Daoy (cell line): ENCODE data around the gene CCDC187. TPM values are rescaled to one million over a fixed set of nuclear protein-coding genes. Genes with fewer than 3 reads are reported as not detected.
"Not testable (repeated sequence)": the region's sequence is repeated elsewhere in the genome, so short reads cannot be mapped to it uniquely, and the experiment has no call there.

ENCODE experiments used
- DNase-seq: peaks from one replicate; pipeline ENCODE4 v3.0.0-alpha.2; 2015; ENCODE audit warnings: low read depth
- total RNA-seq: library from RNA; depleted of rRNA; stranded (reverse); fragments of >200 nt; shearing (Covaris generic); gene quantifications from 2 replicates; pipeline ENCODE4 v1.2.3, GENCODE V29; 2014; rRNA removed

Gene CCDC187
- not detected in 2 replicates for total RNA-seq

DNA sequence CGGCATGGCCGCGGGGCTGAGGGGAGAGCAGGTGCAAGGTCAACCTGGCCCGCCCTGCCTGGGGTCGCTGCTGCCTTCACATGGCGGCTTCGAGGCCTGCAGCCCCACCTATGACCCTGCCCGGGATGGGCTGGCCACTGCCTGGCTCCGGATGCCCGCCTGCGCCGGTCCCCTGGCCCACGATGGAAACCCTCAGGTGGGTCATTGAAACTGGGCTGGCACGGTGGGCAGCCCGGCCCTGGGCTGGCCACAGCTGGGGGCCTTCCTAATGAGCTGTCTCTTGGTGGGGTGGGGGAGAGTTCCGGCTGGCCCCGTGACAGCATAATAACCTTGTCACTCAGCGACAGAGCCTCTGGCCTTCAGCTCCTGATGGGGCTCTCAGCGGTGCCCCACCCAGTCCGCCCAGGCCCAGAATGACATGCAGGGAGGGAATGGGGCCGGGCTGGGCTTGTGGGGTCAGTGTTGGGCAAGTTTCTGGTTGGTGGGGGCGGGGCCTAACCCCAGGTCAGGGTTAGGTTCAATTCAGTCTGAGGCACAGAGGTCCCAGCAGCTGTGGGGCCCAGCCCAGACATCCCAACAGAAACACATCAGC, at the start of gene CCDC187:
CCDC187 (minus strand) TSS at position 270 of the 592 bp plus-strand sequence; CDS start at position 6, 264 bp downstream.
- no peak for DNase-seq

DNA sequence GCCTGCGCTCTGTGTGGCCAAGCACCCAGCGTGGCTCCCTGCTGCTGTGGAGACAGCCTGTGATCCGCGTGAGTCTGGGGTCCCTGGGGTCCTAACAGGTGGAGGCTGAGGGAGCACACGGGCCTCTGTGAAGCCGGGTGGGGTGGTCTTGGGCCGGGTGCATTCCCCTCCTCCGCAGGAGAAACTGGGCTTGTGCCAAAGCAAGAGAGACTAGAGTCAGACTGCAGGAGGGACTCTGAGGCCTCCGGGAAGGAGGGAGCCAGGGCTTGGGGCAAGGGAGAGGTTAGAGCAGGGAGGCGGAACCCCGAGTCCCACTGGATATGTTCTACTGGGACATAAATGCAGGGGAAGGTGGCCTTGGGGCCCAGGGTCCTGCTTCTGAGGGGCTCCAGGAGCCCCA, 49.2 kb upstream of the CCDC187 start:
- no peak for DNase-seq

DNA sequence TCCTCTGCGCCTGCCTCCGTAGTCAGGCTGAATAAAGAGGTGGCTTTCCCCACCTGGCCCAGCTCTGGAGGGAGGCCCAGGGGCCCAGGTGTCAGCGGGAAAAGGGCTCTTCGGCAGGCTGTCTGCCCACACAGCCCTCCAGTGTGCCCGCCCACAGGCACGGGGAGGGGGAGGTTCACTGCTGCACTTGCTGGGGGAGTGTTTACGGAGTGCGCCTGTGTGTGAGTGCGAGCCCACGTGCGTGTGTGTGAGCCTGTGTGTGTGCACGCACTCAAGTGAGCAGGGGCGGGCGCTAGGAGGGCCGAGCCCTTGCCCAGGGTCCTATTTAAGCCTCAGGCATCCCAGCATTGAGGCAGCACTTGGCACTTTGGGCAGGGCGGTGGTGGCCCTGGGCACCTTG, 48.8 kb upstream of the CCDC187 start:
- no peak for DNase-seq

DNA sequence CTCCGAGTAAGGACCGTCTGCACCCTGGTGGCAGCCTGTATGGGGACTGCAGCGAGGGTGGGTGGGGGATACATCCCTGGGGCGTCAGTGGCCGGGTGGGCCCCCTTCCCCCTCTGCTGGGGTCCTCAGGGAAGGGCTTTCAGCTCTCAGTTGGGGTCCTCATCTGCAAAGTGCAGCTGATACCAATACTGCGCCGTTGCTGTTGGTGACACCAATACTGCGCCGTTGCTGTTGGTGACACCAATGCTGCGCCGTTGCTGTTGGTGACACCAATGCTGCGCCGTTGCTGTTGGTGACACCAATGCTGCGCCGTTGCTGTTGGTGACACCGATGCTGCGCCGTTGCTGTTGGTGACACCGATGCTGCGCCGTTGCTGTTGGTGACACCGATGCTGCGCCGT, 48.0 kb upstream of the CCDC187 start:
- not testable (repeated sequence) for DNase-seq

DNA sequence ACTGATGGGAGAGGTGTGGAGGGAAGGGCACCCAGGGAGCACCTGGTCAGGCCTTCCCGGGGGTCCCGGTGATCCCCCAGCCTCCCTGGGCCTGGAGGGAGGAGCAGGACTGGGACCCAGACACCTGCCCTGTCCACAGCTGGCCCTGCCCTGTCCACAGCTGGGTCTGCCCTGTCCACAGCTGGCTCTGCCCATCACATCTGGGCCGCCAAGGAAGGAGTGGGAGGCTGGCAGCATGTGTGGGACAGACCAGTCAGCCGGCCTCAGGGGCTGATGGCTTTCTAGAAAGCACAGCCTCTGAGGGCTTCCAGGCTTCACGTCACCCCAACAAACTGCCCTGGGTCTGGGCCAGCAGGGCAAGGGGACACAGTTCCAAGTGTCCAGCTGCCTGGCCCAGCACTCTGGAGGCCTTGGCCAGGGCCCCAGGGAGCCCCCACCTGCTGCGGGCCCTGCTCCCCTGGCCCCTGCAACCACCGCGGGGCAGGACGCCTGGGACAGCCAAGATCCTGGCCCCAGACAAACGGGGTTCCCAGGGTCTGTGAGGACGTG, 47.4 kb upstream of the CCDC187 start:
- DNase-seq: no peak

DNA sequence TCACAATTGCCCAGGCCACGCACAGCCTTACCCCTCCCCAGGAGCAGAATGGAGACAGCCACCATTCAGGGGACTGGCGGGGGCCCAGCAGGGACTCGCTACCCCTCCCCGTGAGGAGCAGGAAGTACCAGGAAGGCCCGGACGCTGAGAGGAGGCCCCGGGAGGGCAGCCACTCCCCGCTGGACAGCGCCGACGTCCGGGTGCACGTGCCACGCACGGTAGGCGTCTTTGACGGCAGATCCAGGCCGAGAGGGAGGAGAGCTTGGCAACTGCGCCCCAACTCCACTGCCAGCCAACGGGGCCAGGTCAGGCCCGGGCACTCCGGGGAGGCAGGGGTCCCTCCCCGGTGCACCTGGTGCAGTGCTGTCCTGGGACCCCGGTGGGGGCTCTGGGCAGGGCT, 45.7 kb upstream of the CCDC187 start:
- no peak for DNase-seq

DNA sequence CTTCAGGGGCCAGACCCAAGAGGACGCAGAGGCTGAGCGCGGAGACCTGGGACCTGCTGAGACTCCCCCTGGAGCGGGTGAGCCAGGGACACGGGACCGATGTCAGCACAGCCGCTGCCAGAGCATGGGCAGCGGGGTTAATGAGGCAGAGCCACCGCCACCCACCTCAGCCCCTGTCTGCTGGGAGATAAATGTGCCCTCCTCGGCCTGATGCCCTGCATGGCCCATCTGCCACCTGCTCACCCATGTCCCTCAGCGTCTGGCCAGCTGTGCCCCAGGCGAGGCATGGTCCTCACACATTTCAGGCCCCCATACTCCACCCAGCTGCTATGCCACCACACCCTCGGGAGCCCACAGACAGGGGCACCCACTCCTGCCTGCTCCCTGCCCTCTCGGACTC, 44.8 kb upstream of the CCDC187 start:
- DNase-seq: no peak

DNA sequence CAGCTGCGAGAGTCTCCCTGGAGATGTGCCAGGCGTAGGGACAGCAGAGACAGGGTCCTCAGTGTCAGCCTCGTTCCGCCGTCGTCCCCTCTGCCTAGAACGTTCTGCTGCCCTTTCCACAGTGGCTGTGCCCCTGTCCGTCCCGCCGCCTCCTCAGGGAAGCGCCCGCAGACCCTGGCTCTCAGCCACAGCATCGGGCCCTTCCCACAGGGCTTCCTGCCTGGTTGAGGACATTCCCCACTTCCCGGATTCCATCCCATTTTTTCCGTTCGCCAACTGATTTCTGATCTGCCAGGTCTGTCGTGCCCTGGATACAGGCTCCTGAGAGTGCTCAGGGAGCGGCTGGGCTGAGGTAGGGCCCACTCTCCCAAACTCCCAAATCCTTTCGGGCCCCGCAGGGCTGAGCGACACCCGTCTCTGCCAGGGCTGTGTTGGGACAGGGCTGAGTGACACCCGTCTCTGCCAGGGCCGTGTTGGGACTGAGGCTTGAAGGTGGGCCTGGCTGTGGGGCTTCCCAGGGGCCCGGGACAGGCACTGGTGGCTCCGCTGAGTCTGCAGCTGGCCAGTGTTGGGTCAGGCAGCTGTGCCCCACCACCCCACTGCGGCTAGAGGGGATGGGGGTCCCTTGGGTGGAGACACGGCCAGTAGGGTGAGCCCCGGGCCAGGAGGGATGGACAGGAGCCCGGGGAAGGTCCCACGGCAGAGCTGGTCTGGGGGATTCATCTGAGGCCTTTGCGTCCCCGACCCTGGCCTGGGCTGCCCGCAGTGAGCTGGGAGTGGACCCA, 43.8 kb upstream of the CCDC187 start:
- no peak for DNase-seq

DNA sequence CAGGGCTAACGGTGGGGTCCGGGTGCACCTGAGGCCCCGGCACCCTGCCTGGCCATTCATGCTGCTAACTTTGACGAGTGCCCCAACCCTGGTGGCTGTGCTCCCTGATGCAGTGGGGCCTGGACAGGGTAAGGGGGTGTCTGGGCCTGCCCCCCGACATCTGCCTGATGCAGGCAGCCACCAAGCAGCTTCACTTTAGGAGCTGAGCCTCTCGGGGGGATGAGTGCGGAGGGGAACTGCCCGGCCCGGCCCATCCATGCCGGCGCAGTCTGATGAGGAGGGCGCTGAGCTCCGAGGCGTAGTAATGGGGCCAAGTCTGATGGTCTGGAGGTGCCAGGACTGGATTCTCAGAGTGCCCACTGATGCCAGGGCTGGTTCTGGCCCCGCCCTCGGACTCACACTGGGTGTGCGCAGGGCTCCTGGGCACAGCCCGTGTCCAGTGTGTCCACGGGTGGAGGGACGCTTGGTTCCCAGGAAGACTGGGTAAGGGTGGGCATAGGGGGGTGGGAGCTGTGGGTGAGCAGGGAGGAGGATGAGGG, 43.1 kb upstream of the CCDC187 start:
- DNase-seq: no peak

DNA sequence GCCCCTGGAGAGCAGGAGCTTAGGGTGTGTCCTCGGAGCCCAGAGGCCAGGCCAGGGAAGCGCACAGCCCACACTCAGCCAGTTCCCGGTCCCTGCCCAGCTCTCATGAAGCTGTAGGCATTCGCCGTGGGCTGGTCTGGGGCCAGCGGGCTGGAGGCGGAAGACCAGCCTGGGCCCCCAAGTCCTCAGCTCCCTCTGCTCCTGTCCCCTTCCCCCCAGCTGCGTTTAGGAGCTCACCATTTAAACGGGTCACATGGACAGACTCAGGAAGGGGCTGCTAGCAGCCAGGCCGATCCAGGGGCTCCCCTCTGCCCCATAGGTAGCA, 42.2 kb upstream of the CCDC187 start:
- no peak for DNase-seq

DNA sequence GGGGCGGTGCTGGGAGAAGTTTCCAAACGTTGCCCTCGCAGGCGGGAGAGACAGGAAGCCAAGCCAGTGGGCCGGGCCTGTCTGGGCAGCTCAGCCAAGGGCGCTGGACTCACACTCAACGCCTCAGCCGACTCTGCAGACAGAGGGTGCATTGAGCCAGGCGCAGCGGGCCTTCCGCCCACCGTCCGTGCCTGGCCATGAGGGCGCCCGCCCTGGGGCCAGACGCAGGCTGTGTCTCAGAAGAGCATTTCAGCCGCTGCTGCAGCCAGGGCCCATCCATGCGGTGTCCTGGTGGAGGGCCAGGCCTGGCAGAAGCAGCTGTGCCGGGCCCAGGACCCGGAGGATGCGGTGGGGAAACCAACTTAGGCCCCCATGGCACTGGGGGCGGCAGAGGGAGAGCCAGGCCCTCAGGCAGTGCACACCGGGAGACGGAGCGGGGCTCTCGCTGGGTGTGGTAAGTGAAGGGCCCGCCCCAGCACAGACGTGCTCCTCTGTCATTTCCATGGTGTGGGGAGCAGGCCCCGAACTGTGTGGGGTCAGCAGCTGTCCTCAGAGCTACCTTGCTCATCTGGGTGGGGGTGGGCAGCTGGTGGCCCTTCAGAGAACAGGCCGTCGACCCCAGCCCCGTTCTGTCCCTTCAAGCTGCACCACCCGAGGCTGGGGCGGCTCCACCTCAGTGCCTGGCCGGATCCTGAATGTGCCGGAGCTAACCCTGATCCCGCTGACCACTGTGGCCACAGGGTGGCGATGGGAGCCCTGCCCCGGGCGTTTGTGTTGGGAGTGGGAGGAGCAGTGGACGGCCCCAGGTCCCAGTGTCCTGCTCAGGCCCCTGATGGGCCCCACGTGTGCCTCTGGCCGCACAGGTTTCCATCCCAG, 41.6 kb upstream of the CCDC187 start:
- no peak for DNase-seq

DNA sequence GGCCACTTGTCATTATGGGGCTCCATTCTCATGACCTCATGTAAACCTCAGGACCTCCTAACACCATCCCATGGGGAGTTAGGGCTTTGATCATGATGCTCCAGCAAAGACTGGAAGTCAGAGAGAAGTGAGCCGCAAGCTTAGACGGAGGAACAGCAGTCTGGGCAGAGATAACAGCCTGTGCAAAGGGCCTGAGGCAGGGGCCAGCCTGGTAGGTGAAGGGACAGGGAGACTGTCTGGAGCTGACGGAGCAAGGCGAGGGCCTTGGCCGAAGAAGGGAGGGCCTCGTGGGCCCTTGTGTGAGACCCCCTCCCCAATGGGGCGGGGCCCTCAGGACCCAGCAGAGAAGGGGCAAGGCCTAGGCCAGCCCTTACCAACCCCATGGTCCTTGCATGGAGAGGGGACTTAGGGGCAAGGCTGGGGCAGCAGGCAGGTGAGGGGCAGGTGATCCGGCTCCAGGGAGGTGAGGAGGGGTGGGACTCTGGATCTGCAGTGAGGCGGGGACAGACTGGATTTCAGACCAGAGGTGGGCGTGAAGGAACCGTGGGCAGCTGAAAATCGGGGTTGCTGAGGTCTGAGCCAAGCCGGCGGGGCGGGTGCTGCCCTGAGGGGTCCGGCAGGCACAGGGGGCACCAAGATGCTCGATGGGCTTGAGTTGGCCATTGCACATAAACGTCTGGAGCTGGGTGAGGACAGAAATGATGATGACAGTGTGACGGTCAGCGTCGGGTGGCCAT, 40.8 kb upstream of the CCDC187 start:
- DNase-seq: no peak

DNA sequence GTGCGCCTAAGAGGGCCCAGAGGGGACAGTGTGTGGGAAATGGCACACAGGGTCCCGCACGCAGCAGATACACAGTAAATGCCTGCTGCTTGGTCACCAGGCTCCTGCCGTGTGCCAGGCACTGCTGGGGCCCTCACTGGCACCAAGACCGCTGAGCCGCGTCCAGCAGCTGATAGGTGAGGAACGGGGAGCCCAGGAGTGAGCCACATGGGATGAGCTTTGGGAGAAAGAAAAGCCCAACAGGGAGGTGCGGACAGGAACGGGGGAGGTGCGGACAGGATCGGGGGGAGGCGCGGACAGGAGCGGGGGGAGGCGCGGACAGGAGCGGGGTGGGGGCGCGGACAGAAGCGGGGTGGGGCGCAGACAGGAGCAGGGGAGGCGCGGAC, 40.0 kb upstream of the CCDC187 start:
- no peak for DNase-seq

DNA sequence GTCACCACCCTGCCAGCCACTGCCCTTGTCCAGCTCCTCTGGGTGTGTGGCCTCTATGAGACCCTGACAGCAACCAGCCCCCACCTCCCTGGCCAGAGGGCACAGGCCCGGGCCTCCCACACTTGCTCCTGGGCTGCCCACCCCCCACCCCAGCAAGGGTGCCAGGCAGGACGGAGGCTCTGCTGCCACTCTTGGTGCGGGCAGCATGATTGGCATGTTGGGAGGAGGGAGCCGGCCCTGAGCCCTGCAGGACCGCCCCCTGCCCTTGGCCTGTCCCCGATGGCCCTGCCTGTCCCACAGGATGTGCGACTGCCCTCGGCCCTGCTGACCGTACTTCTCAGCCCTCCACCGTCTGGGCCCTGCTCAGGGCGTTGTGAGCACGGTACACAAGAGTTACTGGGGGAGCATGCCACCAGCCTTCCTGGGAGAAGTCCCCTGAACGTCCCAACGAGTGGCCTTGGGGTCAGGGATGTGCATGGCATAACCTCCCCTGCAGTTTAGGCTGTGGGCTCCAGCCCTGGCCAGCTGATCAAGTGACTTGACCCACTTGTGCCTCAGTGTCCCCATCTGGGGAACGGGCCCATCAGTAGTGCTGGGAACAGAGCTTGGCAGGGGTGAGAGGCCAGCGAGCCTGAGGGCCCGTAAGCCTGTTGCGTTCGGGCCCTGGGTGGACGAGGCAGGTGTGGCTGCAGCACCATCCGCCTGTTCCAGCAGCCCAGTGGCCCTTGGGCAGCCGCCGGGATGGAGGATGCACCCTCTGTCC, 39.4 kb upstream of the CCDC187 start:
- DNase-seq: no peak

DNA sequence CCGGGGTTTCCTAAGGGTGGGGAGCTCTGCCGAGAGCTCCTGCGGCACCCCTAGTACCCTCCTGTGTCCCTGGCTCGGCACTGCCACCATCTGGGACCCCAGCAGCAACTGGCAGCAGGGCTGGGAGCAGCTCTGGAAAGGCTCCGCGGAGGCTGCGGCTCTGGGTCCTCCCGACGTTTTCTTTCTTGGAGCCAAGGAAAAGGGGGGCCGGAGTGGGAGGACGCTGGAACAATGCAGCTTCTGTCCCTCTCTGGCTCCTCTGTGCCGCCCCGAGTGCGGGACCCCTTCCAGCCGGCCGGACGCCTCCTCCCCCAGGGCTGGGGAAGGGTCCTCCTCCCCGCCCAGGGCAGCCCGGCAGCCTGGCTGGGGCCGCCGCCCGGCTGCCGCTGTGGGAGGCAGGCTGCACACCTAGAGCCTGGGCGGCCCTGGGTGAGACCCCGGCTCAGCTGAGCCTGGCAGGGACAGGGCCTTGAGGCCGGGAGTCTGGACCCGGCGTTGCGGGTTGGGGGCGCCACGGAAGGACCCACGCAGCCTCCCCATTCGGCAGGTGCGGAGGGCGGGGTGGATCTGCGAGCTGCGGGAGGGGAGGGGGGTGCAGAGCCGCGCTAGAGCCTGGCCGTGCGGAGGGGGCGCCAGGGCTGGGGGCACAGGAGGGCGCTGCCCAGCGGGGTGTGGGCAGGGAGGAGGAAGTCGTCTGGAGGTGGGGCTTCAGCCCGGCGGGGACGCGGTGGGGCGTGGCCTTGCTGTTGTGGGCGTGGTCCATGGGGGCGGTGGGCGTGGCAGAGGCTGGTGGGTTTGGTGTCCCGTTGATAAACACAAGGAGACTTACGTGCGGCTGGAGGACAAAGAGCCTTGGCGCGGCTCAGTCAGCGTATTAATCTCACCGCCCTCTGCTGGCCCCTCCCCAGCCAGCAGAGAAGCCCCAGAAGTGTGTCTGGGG, 38.6 kb upstream of the CCDC187 start:
- DNase-seq: peak; percentile 69

DNA sequence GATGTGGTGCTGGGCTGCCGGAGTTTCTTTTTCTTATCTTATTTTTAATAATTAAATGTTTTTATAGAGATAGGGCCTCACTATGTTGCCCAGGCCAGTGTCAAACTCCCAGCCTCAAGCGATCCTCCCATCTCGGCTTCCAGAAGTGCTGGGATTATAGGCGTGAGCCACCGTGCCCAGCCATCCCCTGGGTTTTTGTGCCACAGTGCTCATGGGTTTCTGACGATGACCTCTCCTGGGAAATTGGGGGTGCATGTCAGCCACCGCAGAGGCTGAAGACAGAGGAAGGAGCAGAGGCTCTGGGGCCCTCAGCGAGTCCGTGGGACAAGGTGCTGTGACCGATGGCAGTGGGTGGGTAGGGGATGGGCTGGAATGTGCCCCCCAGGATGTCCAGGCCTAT, 37.9 kb upstream of the CCDC187 start:
- no peak for DNase-seq

DNA sequence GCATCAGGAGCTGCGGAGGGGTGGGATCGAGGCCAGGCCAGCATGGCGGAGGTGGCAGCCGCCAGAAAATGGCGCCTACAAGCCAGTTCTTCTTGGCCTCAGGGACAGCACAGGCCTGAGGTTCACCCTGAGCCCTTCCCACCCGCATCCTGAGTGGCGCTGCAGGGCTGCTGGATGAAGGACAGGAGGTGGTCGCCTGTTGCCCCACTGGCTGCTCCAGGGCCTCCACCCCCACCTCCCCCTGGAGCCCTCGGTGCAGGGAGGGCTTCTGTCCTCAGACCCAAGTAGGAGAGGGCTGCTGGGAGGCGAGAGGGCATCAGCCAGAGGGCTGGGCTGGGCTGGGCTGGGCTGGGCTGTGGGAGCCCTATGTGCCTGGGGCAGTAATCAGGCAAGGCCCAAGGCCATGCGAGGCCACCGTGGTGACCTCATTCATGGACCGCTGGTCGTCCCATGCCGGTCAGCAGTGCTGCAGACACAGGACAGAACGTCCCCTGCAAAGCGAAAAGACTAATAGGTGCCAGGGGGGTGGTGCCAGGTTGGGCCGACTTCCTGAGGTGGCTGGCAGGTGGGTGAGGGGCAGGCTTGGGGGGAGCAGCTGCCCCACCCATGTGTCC, 37.3 kb upstream of the CCDC187 start:
- DNase-seq: no peak

DNA sequence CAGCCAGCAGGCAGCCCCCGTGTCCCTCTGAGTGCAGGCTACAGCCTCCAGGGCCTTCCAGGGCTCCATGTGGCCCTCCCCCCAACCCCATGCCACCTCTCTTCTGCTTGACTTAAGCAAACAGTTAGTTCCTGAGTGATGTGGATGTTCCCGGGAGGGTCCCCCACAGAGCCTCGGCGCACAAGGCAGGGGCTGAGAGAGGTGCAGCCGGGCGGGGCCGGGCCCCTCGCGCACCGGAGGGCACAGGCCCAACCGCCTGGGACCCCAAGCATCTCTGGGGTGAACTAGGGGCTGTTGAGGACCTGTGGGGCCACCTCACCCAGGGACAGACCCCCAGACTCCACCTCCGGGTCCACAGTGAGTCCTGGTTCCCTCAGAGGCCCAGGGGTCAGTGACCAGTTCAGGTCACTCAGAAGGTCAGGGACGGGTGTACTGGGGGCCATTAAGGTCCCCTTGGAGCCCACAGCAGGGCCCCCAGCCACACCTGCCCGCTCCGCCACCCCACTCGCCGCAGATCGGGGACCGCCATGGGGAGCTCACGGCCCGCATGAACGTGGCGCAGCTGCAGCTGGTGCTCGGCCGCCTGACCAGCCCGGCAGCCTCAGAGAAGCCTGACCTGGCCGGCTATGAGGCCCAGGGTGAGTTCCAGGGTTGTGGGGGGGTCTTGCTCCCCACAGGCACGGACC, 36.6 kb upstream of the CCDC187 start:
- no peak for DNase-seq

DNA sequence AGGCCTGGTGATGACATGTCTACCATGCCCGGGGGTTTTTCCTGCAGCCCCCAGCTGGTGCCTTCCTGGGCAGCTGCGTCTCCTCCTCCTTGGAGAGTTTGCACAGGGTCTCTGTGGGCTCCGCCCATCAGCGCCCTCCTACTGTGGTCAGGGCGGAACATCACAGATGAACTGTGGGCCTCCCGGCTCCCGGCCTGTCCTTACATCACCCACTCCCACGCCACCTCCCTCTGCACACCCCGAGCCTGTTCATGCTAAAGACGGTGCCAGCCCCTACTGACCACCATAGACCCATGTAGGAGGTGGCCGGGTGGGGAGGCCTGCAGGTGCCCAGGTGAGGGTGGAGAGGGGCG, 36.0 kb upstream of the CCDC187 start:
- no peak for DNase-seq
